Bronchial epithelial cell (primary cell): Measurements from ENCODE around the gene CNRIP1. TPM values are rescaled to one million over a fixed set of nuclear protein-coding genes. Genes with fewer than 3 reads are reported as not detected.
"Not testable (repeated sequence)": the region's sequence is repeated elsewhere in the genome, so short reads cannot be mapped to it uniquely, and the experiment has no call there.

ENCODE experiments used
- DNase-seq: peaks from one replicate; pipeline ENCODE4 v3.0.0-alpha.2; 2010; ENCODE audit warnings: low read depth
- FAIRE-seq: peaks from 2 replicates; lab custom pipeline; 2011; peaks lifted over from hg19 to GRCh38; lab: Jason Lieb, UNC
- H3K27me3 ChIP-seq: 2 replicates; pipeline ENCODE4 v1.5.1; 2011; ENCODE audit warnings: low read length; ENCODE audit not compliant: control insufficient read depth, insufficient read depth
- H3K36me3 ChIP-seq: 2 replicates; pipeline ENCODE4 v1.5.1; 2011; ENCODE audit warnings: low read length; ENCODE audit not compliant: control insufficient read depth, insufficient read depth
- H3K4me3 ChIP-seq: 2 replicates; pipeline ENCODE4 v1.5.1; 2011; ENCODE audit warnings: mild to moderate bottlenecking, low read depth, low read length, control low read depth
- CTCF ChIP-seq: IDR thresholded peaks from 2 replicates; pipeline ENCODE4 v1.5.1; 2011; ENCODE audit warnings: mild to moderate bottlenecking, moderate library complexity, low read length, control low read depth, inconsistent platforms; ENCODE audit not compliant: insufficient read depth, severe bottlenecking
- total RNA-seq: library from RNA; depleted of rRNA; stranded (reverse); fragments of >200 nt; gene quantifications from 2 replicates; pipeline ENCODE4 v1.2.1, GENCODE V29; 2014

The CNRIP1 gene
- total RNA-seq, 1 donor from 2014 or later = 0.26 TPM

GRCh38 chr2:68357605-68358337 is 38.0 kb upstream of the CNRIP1 start:
- peak; percentile 76 for TF ChIP-seq CTCF
- FAIRE-seq (no peak), DNase-seq (peak; percentile 66)
- Histone ChIP-seq H3K27me3 (no peaks in the 10 kb centered on the region), H3K36me3 (no peaks in the 10 kb centered on the region), H3K4me3 (no peak overlapping the region)

DNA sequence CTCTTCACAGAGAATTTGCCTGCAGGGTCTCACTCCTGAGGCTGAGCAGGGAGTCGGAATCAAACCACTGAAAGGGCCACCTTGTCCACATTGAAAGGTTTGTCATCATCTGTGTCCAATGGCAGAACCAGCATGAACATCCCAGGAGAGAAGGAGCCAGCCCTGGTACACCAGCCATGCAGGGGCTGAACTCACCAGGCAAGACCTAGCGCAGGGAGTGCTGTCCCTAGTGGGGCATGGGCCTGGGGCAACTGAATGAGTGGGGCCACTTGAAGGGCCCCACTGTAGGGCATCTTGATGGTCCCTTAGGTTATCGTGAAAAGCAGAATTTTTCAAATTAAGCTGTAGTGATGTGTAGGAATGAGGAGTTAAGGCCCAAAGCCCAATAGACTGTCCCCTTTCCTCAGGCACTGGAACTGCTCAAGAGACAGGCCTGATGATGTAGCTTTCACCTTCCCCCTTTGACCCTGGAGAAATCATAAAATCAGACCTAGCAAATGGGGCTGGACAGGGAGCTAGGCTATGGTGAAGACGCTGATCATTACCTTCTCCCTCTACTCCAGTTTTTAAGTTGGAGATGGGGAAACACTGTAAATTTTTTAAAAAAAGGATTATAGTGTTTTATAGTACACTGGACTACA is 37.0 kb upstream of the CNRIP1 start:
- FAIRE-seq = no peak
- DNase-seq = no peak
- H3K27me3 ChIP-seq = no peaks in the 10 kb centered on the region
- H3K36me3 ChIP-seq = no peaks in the 10 kb centered on the region
- H3K4me3 ChIP-seq = no peak overlapping the region
- no peak for TF ChIP-seq CTCF

DNA sequence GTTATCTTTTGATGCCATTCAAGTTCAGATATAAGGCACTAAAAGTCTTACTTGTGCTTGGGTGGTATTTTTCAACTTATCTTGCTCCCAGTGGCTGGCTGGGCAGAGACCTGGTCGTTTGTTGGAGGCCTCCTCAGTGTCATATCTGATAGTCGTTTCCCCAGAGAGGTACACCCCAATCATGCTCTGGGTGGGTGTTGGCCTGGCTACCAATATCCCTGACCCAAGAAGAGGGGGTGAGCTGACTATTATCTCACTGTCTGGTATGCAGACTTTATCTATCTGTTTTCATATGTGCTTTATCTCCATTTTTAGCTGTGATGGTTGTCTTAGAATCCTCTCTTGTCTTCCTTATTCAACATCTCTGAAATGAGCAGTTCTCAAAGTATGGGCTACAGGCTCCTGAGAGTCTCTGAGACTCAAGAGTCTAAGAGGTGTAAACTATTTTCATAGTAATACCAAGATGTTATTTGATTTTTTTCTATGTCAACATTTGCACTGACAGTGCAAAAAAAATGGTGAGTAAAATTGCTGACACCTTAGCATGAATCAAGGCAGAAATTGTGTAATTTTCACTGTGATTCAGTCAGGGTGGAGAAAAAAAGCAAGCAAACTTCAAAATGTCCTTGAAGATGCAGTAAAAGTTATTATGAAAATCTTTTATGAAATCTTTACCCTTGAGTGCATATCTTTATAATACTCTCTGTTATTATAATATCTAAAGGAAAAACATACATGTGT is 33.1 kb upstream of the CNRIP1 start:
- no peaks in the 10 kb centered on the region for H3K27me3 ChIP-seq
- no peak overlapping the region for H3K4me3 ChIP-seq
- TF ChIP-seq CTCF = no peak
- H3K36me3 ChIP-seq = no peaks in the 10 kb centered on the region
- DNase-seq = peak; percentile 82
- no peak for FAIRE-seq

DNA sequence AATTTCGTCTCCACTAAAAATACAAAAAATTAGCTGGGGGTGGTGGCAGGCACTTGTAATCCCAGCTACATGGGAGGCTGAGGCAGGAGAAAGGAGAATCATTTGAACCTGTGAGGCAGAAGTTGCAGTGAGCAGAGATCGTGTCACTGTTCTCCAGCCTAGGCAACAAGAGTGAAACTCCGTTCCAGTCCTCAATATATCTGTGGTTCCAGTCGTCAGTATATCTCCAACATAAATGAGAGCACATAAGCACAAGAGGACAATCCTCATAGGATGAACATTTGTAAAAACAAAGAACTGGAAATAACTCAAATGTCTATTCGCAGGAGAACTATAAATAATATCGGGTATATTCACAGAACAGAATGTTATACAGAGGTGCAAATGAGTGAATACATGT is 32.2 kb upstream of the CNRIP1 start:
- no peak for FAIRE-seq
- no peaks in the 10 kb centered on the region for H3K27me3 ChIP-seq
- DNase-seq = no peak
- H3K4me3 ChIP-seq = no peak overlapping the region
- no peaks in the 10 kb centered on the region for H3K36me3 ChIP-seq
- no peak for TF ChIP-seq CTCF

- DNase-seq, FAIRE-seq, H3K27me3 ChIP-seq, H3K4me3 ChIP-seq, H3K36me3 ChIP-seq: not testable (repeated sequence)
Observed at GRCh38 chr2:68349091-68349490, 29.3 kb upstream of the CNRIP1 start.
